ENCODE measurements around the gene LOX.

DNA sequence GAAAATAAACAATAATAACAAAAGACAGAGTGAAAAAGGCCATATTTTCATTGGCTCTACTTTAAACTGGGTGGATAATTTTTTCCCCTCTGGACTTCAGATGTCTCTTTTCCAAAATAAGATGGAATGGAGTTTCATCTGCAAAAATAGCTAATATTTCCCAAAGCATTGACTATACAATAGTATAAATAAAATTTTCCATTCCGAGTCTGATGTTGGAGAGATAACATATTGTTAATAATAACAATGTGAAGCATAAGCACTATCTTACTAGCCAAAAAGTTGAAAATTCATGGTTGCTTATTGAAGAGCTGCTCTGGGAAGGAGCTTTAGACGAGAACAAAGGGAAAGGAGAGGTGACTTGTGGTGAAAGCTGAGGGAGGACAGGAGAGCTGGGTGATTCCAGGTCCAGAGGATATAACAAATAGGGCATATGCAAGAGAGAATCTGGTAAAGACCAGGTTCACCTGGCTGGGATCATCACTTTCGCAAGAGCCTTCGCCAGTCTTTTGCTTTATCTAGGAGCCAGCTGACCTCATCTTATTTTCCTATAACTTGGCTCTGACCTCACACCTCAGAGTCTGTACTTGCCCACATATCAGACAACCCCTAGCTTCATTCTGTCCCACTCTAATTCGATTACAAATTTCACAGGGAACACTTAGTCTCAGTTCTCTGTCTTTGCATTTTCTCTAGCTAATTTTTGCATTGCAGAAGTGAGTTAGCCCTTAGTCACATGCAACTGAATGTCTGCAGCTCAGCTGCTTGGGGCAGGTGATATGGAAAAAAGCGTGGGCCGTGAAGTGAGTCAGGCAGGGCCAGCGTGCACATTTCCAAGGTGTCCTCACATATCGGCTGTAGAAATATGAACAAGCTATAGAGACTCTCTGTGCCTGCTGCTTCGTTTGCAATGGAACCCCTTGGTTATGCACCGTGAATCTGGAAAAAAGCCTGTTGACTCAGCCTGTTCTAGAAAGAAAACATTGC lies 43.7 kb upstream of the LOX start:
- no peak for TF ChIP-seq CTCF (IDR thresholded peaks at IDR 0.05; ENCODE audit: insufficient read depth, low read length)
- no peak for TF ChIP-seq POLR2AphosphoS5 (IDR thresholded peaks at IDR 0.05; ENCODE audit: low read depth)
- TF ChIP-seq, protein P1, sequence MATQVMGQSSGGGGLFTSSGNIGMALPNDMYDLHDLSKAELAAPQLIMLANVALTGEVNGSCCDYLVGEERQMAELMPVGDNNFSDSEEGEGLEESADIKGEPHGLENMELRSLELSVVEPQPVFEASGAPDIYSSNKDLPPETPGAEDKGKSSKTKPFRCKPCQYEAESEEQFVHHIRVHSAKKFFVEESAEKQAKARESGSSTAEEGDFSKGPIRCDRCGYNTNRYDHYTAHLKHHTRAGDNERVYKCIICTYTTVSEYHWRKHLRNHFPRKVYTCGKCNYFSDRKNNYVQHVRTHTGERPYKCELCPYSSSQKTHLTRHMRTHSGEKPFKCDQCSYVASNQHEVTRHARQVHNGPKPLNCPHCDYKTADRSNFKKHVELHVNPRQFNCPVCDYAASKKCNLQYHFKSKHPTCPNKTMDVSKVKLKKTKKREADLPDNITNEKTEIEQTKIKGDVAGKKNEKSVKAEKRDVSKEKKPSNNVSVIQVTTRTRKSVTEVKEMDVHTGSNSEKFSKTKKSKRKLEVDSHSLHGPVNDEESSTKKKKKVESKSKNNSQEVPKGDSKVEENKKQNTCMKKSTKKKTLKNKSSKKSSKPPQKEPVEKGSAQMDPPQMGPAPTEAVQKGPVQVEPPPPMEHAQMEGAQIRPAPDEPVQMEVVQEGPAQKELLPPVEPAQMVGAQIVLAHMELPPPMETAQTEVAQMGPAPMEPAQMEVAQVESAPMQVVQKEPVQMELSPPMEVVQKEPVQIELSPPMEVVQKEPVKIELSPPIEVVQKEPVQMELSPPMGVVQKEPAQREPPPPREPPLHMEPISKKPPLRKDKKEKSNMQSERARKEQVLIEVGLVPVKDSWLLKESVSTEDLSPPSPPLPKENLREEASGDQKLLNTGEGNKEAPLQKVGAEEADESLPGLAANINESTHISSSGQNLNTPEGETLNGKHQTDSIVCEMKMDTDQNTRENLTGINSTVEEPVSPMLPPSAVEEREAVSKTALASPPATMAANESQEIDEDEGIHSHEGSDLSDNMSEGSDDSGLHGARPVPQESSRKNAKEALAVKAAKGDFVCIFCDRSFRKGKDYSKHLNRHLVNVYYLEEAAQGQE (IDR thresholded peaks at IDR 0.05; ENCODE audit: insufficient replicate concordance, low read depth), result no peak

All from HL-60 (cell line).